ENCODE measurements around the gene RBM24. TPM values are rescaled to one million over a fixed set of nuclear protein-coding genes. Genes with fewer than 3 reads are reported as not detected.
"Not testable (repeated sequence)": the region's sequence is repeated elsewhere in the genome, so short reads cannot be mapped to it uniquely, and the experiment has no call there.

The RBM24 gene
- total and polyA plus RNA-seq, 2 of the 4 experiments (the other 2 are of a cell fraction) = 4.1 to 6.6 TPM

GRCh38 chr6:17311595-17312311 lies 30.6 kb downstream of the RBM24 start:
- 0 out of 2 replicates have a peak overlapping the region, but pooled peaks have one; percentile 24 for H4K5ac ChIP-seq (ENCODE audit: low read depth, low read length)
- in situ Hi-C loops (cut with MboI; ENCODE audit: low sequenced_read_pairs) = no loop called here
- peak overlapping the region; percentile 79 for H2AFZ ChIP-seq (replicated peaks; ENCODE audit: low read length, poor library complexity)
- H3K23ac ChIP-seq (ENCODE audit: low read depth, low read length) = no peak overlapping the region
- CTCF ChIA-PET = no interaction called here
- H3K9me3 ChIP-seq (ENCODE audit: control insufficient read depth, insufficient read depth, low read length) = no peaks in the 10 kb centered on the region
- H2BK5ac ChIP-seq (ENCODE audit: low read depth, low read length, poor library complexity, severe bottlenecking) = peak overlapping the region; percentile 17
- H3K9me1 ChIP-seq (ENCODE audit: insufficient read depth, low read length) = peaks cover 4% of the 10 kb centered on the region; the same call in 1 of the 2 replicates
- dilution Hi-C loops (cut with HindIII; ENCODE audit: low sequenced_read_pairs, unreplicated experiment) = no loop called here
- no peak overlapping the region for H3K4me3 ChIP-seq (ENCODE audit: insufficient read depth, low read depth, low read length)
- no peak overlapping the region for H3K56ac ChIP-seq (ENCODE audit: extremely low read depth, insufficient read depth, low read length)
- peak overlapping the region; percentile 41; the same call in 1 of the 2 replicates for H3K4ac ChIP-seq (ENCODE audit: low read depth, low read length)
- H2BK15ac ChIP-seq (ENCODE audit: low read depth, low read length) = peak overlapping the region; percentile 43; the same call in 1 of the 3 replicates
- H2BK120ac ChIP-seq (ENCODE audit: low read depth, low read length) = peak overlapping the region; percentile 30; the same call in 1 of the 2 replicates
- no peaks in the 10 kb centered on the region for H3K79me1 ChIP-seq (ENCODE audit: low read depth in 1 of 2, low read length in 2 of 2)
- no CpG with 5 or more reads among the region's 12 CpGs for WGBS, 2 experiments (ENCODE audit: extremely low coverage in 2 of 2, insufficient read length in 1 of 2)
- H3K4me2 ChIP-seq (ENCODE audit: low read depth, low read length) = no peak overlapping the region
- DNase-seq (peak; percentile 71), ATAC-seq (ENCODE audit: low read depth) (peak; percentile 86)
- intact Hi-C loops (cut with micrococcal nuclease) = no loop called here
- no peaks in the 10 kb centered on the region for H4K20me1 ChIP-seq (ENCODE audit: insufficient read depth, low read length)
- H2AK9ac ChIP-seq (replicated peaks; ENCODE audit: low read depth, low read length, poor library complexity) = peak overlapping the region; percentile 3
- TF ChIP-seq NFE2L2 (IDR thresholded peaks at IDR 0.05; ENCODE audit: low read depth, low read length) = peak; percentile 91
- TF ChIP-seq RCOR1 (IDR thresholded peaks at IDR 0.05; ENCODE audit: insufficient replicate concordance, low read length) = no peak
- no peak for TF ChIP-seq USF2 (IDR thresholded peaks at IDR 0.05; ENCODE audit: low read depth, low read length)
- peak; percentile 29; the same call in 1 of the 2 replicates for TF ChIP-seq MAFK (IDR thresholded peaks at IDR 0.05; ENCODE audit: low read depth, low read length)
- no peak; the same call in 1 of the 2 replicates for TF ChIP-seq CEBPB (IDR thresholded peaks at IDR 0.05; ENCODE audit: low read depth, low read length)
- H3K14ac ChIP-seq (replicated peaks; ENCODE audit: low read depth, low read length) = peak overlapping the region; percentile 34; the same call in 1 of the 2 replicates
- POLR2A ChIA-PET (ENCODE audit: unreplicated experiment) = no interaction called here
- H3K9ac ChIP-seq (ENCODE audit: low read depth, low read length) = no peak overlapping the region
- H3K18ac ChIP-seq (ENCODE audit: low read depth, low read length) = no peak overlapping the region
- peaks cover 4% of the 10 kb centered on the region for H3K4me1 ChIP-seq (ENCODE audit: control insufficient read depth, insufficient read depth, low read length)
- no peaks in the 10 kb centered on the region for H3K36me3 ChIP-seq (ENCODE audit: control insufficient read depth, insufficient read depth, low read length)
- peak overlapping the region in 1 of 2 experiments; percentile 56; a peak in 1 of 4 replicates for H4K8ac ChIP-seq (ENCODE audit: low read depth in 2 of 2, low read length in 2 of 2)
- no TSS peak for BruUV-seq (replicated peaks)
- H3K27ac ChIP-seq (ENCODE audit: insufficient read depth, low read length) = peak overlapping the region; percentile 21; the same call in 1 of the 2 replicates
- H3K27me3 ChIP-seq (ENCODE audit: control insufficient read depth, insufficient read depth, low read length) = no peaks in the 10 kb centered on the region
- peak overlapping the region; percentile 14; the same call in 1 of the 2 replicates for H2BK20ac ChIP-seq (ENCODE audit: low read depth, low read length)
- H2AK5ac ChIP-seq (ENCODE audit: low read depth, low read length) = peak overlapping the region; percentile 77; the same call in 1 of the 2 replicates
- peak overlapping the region; percentile 27; the same call in 1 of the 2 replicates for H4K91ac ChIP-seq (ENCODE audit: insufficient read depth, low read depth, low read length)

GRCh38 chr6:17313238-17313637 lies 32.1 kb downstream of the RBM24 start:
- H2BK15ac ChIP-seq (ENCODE audit: low read depth, low read length); H3K9ac ChIP-seq (ENCODE audit: low read depth, low read length); H4K8ac ChIP-seq (ENCODE audit: low read depth in 2 of 2, low read length in 2 of 2); H4K20me1 ChIP-seq (ENCODE audit: insufficient read depth, low read length); H3K23ac ChIP-seq (ENCODE audit: low read depth, low read length); H2AK5ac ChIP-seq (ENCODE audit: low read depth, low read length); H2AK9ac ChIP-seq (replicated peaks; ENCODE audit: low read depth, low read length, poor library complexity); ATAC-seq (ENCODE audit: low read depth); H2BK5ac ChIP-seq (ENCODE audit: low read depth, low read length, poor library complexity, severe bottlenecking); H3K36me3 ChIP-seq (ENCODE audit: control insufficient read depth, insufficient read depth, low read length); H3K4ac ChIP-seq (ENCODE audit: low read depth, low read length); in situ Hi-C loops (cut with MboI; ENCODE audit: low sequenced_read_pairs); H3K27ac ChIP-seq (ENCODE audit: insufficient read depth, low read length); H3K9me1 ChIP-seq (ENCODE audit: insufficient read depth, low read length); DNase-seq; H3K56ac ChIP-seq (ENCODE audit: extremely low read depth, insufficient read depth, low read length); POLR2A ChIA-PET (ENCODE audit: unreplicated experiment); H3K4me3 ChIP-seq (ENCODE audit: insufficient read depth, low read depth, low read length); H3K4me2 ChIP-seq (ENCODE audit: low read depth, low read length); H4K5ac ChIP-seq (ENCODE audit: low read depth, low read length); H2BK120ac ChIP-seq (ENCODE audit: low read depth, low read length); H3K27me3 ChIP-seq (ENCODE audit: control insufficient read depth, insufficient read depth, low read length); BruUV-seq (replicated peaks); H2AFZ ChIP-seq (replicated peaks; ENCODE audit: low read length, poor library complexity); H3K14ac ChIP-seq (replicated peaks; ENCODE audit: low read depth, low read length); H2BK20ac ChIP-seq (ENCODE audit: low read depth, low read length); H3K79me1 ChIP-seq (ENCODE audit: low read depth in 1 of 2, low read length in 2 of 2); H3K18ac ChIP-seq (ENCODE audit: low read depth, low read length); H3K4me1 ChIP-seq (ENCODE audit: control insufficient read depth, insufficient read depth, low read length); H3K9me3 ChIP-seq (ENCODE audit: control insufficient read depth, insufficient read depth, low read length); intact Hi-C loops (cut with micrococcal nuclease); dilution Hi-C loops (cut with HindIII; ENCODE audit: low sequenced_read_pairs, unreplicated experiment); H4K91ac ChIP-seq (ENCODE audit: insufficient read depth, low read depth, low read length): not testable (repeated sequence)
- no CpG with 5 or more reads among the region's 7 CpGs for WGBS, 2 experiments (ENCODE audit: extremely low coverage in 2 of 2, insufficient read length in 1 of 2)
- CTCF ChIA-PET = interaction anchor here (0.7 kb wide), 1 partner anchor 114 kb away, joined by 3 read pairs; no protein-coding TSS in a partner anchor
